ENCODE results near the gene NARF.
A peak's percentile ranks its signal among the peaks of the same experiment; 100 is the strongest.

DNA sequence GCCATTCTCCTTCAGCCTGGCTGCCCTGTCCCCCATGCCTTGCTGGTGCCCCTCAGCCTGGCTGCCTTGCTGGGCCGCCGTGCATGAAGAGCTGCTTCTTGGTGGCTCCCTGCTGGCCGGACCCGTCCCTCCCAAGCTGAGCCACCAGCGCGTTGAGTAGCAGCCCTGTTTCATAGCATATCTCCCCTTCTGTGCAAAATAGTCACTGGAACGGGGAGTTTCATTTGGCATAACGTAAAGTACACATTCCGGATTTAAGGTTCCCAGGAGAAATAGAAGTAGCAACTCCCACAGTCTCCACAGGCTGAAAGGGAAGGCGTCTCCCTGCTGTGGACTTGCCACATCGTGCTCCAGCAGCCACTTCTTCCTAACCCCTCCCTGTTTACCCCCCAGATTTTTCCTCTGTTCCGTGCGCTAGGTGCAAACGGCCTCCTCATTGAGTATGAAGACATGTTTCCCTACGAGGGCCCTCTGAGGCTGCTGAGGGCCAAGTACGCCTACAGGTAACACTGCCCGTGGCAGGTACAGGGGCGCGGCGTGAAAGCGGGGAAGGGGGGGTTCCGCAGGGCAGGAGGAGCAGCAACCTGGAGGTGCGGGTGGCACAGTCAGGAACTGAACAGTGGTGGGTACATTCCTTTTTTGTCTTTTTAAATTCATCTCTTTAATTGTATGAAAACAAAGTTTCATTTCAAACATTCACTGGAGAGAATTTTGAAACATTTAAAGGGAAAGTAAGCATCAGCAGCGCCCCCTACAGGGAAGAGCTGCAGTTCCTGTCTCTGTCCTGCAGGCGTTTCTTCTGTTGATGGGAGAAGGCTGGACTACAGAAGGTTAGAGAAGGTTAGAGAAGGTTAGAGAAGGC, 34.3 kb upstream of the NARF start:
- TF ChIP-seq, protein P1, sequence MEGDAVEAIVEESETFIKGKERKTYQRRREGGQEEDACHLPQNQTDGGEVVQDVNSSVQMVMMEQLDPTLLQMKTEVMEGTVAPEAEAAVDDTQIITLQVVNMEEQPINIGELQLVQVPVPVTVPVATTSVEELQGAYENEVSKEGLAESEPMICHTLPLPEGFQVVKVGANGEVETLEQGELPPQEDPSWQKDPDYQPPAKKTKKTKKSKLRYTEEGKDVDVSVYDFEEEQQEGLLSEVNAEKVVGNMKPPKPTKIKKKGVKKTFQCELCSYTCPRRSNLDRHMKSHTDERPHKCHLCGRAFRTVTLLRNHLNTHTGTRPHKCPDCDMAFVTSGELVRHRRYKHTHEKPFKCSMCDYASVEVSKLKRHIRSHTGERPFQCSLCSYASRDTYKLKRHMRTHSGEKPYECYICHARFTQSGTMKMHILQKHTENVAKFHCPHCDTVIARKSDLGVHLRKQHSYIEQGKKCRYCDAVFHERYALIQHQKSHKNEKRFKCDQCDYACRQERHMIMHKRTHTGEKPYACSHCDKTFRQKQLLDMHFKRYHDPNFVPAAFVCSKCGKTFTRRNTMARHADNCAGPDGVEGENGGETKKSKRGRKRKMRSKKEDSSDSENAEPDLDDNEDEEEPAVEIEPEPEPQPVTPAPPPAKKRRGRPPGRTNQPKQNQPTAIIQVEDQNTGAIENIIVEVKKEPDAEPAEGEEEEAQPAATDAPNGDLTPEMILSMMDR (IDR thresholded peaks at IDR 0.05), result peak; percentile 76
- TF ChIP-seq EZH2 (IDR thresholded peaks at IDR 0.05; ENCODE audit: borderline replicate concordance, insufficient read depth, low read depth, low read length, poor library complexity, severe bottlenecking), result no peak
